Activated CD8-positive, alpha-beta T cell treated with anti-CD3 and anti-CD28 coated beads for 36 hours (primary cell): Measurements from ENCODE around the gene GEMIN5. TPM values are rescaled to one million over a fixed set of nuclear protein-coding genes. Genes with fewer than 3 reads are reported as not detected.
"Not testable (repeated sequence)": the region's sequence is repeated elsewhere in the genome, so short reads cannot be mapped to it uniquely, and the experiment has no call there.

Experiments used
- ATAC-seq: fragments of 200-7000 bp; cut with Tn5 transposase; one replicate; pipeline ENCODE4 v1.10.0; 2021; ENCODE audit warnings: mild to moderate bottlenecking, moderate library complexity
- CTCF ChIA-PET: fragments of 350-600 bp; sonication (Branson Sonifier 250); formaldehyde crosslinking; loops from one replicate; lab custom pipeline; 2021; ENCODE audit warnings: antibody characterized with exemption; lab: Charles Lee
- POLR2A ChIA-PET: fragments of 350-600 bp; sonication (Branson Sonifier 250); formaldehyde crosslinking; loops from one replicate; lab custom pipeline; 2021; ENCODE audit warnings: antibody characterized with exemption; lab: Charles Lee
- DNase-seq: peaks from one replicate; pipeline ENCODE4 v3.0.0-alpha.2; 2020
- H3K27ac Mint-ChIP-seq: one replicate; pipeline ENCODE4 v1.8.0; 2021; ENCODE audit warnings: mild to moderate bottlenecking, mixed read lengths
- H3K27me3 Mint-ChIP-seq: one replicate; pipeline ENCODE4 v1.8.0; 2021; ENCODE audit warnings: mixed read lengths
- H3K36me3 Mint-ChIP-seq: one replicate; pipeline ENCODE4 v1.8.0; 2021; ENCODE audit warnings: low read depth, mixed read lengths
- H3K4me1 Mint-ChIP-seq: one replicate; pipeline ENCODE4 v1.8.0; 2021; ENCODE audit warnings: low read depth, mixed read lengths
- H3K4me3 Mint-ChIP-seq: one replicate; pipeline ENCODE4 v1.8.0; 2021; ENCODE audit warnings: mild to moderate bottlenecking, moderate library complexity, mixed read lengths
- H3K9me3 Mint-ChIP-seq: one replicate; pipeline ENCODE4 v1.8.0; 2021; ENCODE audit warnings: mixed read lengths
- CTCF ChIP-seq: fragments of 200-600 bp; IDR thresholded peaks from one replicate; pipeline ENCODE4 v1.8.0; 2022; ENCODE audit warnings: antibody characterized with exemption, mild to moderate bottlenecking
- intact Hi-C: fragments of 100-400 bp; cut with micrococcal nuclease; formaldehyde crosslinking; loops from one replicate; pipeline ENCODE4 v1.10.0; 2022
- total RNA-seq, 2 experiments: library from RNA; stranded (reverse); gene quantifications; one replicate each; pipeline ENCODE4 v1.2.3, GENCODE V29; 2021

GEMIN5 gene, protein sequence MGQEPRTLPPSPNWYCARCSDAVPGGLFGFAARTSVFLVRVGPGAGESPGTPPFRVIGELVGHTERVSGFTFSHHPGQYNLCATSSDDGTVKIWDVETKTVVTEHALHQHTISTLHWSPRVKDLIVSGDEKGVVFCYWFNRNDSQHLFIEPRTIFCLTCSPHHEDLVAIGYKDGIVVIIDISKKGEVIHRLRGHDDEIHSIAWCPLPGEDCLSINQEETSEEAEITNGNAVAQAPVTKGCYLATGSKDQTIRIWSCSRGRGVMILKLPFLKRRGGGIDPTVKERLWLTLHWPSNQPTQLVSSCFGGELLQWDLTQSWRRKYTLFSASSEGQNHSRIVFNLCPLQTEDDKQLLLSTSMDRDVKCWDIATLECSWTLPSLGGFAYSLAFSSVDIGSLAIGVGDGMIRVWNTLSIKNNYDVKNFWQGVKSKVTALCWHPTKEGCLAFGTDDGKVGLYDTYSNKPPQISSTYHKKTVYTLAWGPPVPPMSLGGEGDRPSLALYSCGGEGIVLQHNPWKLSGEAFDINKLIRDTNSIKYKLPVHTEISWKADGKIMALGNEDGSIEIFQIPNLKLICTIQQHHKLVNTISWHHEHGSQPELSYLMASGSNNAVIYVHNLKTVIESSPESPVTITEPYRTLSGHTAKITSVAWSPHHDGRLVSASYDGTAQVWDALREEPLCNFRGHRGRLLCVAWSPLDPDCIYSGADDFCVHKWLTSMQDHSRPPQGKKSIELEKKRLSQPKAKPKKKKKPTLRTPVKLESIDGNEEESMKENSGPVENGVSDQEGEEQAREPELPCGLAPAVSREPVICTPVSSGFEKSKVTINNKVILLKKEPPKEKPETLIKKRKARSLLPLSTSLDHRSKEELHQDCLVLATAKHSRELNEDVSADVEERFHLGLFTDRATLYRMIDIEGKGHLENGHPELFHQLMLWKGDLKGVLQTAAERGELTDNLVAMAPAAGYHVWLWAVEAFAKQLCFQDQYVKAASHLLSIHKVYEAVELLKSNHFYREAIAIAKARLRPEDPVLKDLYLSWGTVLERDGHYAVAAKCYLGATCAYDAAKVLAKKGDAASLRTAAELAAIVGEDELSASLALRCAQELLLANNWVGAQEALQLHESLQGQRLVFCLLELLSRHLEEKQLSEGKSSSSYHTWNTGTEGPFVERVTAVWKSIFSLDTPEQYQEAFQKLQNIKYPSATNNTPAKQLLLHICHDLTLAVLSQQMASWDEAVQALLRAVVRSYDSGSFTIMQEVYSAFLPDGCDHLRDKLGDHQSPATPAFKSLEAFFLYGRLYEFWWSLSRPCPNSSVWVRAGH (N-terminal part only)
- total RNA-seq, result 10 to 100 TPM; 32.1 to 33.0 TPM

DNA sequence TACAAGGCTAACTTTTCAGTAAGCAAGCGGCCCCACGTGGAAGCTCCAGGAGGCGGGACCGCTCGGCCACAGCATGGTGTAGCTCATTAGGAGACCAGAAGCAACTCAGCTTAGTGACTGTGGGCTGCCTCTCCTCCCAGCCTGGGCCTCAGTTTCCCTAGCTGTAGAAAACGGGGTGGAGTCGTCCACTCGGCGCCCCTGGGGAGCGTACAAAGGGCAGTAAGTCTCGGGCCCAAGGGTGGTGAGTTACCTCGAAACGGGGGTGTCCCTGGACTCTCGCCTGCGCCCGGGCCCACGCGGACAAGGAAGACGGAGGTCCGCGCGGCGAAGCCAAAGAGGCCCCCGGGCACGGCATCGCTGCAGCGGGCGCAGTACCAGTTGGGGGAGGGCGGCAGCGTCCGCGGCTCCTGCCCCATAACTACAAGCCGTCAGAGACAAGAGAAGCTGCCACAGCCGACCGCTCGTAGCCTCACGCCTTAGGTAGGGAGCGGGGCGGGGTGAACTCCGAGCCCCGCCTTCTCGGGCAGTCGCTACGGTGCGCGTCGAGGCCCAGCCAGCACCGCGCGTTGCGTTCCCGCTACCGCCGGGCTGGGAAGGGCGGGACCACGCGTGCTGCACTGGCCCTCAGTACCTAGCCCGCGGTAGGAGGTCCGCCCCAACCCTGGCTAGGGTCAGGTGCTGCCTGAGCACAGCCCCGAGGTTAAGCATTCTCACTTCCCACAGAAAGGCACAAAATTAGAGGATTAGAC is at the start of gene GEMIN5:
GEMIN5 (minus strand) TSS at position 494 of the 749 bp plus-strand sequence; CDS start at position 416, 78 bp downstream.
- no peaks in the 10 kb centered on the region for H3K9me3 Mint-ChIP-seq
- POLR2A ChIA-PET, result interaction anchor here (0.7 to 1.2 kb wide), 7 partner anchors 11 to 899 kb away, joined by 3 to 5 read pairs (median 3); partner anchors contain the start of genes FAM114A2 and MFAP3
- ATAC-seq, result peak; percentile 95

GRCh38 chr5:154986151-154986550 is 48.1 kb upstream of the GEMIN5 start:
- intact Hi-C loops, result no loop called here
- peaks cover 4% of the 10 kb centered on the region for H3K27me3 Mint-ChIP-seq
- no peaks in the 10 kb centered on the region for H3K36me3 Mint-ChIP-seq
- no peaks in the 10 kb centered on the region for H3K9me3 Mint-ChIP-seq
- no peak for DNase-seq
- ATAC-seq, result no peak
- H3K4me1 Mint-ChIP-seq, result no peaks in the 10 kb centered on the region
- ChIA-PET POLR2A (no interaction called here), CTCF (no interaction called here)
- no peak overlapping the region for H3K4me3 Mint-ChIP-seq
- no peak for TF ChIP-seq CTCF
- no peak overlapping the region for H3K27ac Mint-ChIP-seq

More for the DNA sequence above, at the start of gene GEMIN5:
- Mint-ChIP-seq H3K4me3 (peak within 1 kb of the TSS; percentile 83), H3K27ac (peak within 1 kb of the TSS; percentile 80), H3K27me3 (no peaks in the 10 kb centered on the region), H3K4me1 (peaks cover 54% of the 10 kb centered on the region), H3K36me3 (peaks cover 21% of the 10 kb centered on the region)
- DNase-seq, result peak; percentile 85
- CTCF ChIA-PET, result interaction anchor here (0.6 kb wide), 1 partner anchor 8 kb away, joined by 3 read pairs; no protein-coding TSS in a partner anchor
- no peak for TF ChIP-seq CTCF
- intact Hi-C loops, result no loop called here

DNA sequence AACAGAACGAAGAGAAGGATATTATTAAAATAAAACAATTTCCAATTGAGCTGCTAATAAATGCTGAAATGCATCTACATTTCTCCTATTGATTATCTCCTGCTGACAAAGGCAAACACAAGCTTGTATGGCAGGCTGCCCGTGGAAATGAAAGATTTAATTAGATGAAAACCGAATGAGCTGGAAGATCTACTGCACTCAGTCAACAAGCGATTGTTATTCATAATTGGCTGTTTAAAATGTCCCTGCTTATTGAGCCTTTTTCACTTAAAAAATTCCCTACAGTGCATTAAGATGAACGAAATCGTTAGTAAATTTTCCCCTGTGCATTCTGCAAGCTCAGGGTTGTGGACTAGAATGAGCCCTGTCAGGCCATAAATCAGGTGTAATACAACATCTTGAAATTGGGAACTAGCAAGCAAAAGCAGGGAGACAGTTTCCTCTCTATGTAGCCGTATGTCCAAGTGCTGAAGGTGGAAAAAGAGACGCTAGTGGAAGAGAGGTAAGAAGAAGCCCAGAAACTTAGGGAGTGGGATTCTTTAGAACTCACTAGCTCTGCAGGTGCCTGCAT is 47.0 kb upstream of the GEMIN5 start:
- no peak for DNase-seq
- TF ChIP-seq CTCF, result no peak
- ChIA-PET CTCF (interaction anchor here (0.7 to 1.4 kb wide), 3 partner anchors 13 to 43 kb away, joined by 3 to 4 read pairs (median 4); no protein-coding TSS in a partner anchor), POLR2A (no interaction called here)
- no peak for ATAC-seq
- H3K4me3 Mint-ChIP-seq, result no peak overlapping the region
- no peak overlapping the region for H3K27ac Mint-ChIP-seq
- no peaks in the 10 kb centered on the region for H3K9me3 Mint-ChIP-seq
- no peaks in the 10 kb centered on the region for H3K4me1 Mint-ChIP-seq
- H3K36me3 Mint-ChIP-seq, result no peaks in the 10 kb centered on the region
- H3K27me3 Mint-ChIP-seq, result peaks cover 4% of the 10 kb centered on the region
- intact Hi-C loops, result no loop called here

GRCh38 chr5:154978294-154978693 is 40.3 kb upstream of the GEMIN5 start:
- H3K27me3 Mint-ChIP-seq, DNase-seq, intact Hi-C loops, CTCF ChIA-PET, H3K27ac Mint-ChIP-seq, POLR2A ChIA-PET, H3K4me1 Mint-ChIP-seq, ATAC-seq, H3K9me3 Mint-ChIP-seq, H3K4me3 Mint-ChIP-seq: not testable (repeated sequence)
- peaks cover 11% of the 10 kb centered on the region for H3K36me3 Mint-ChIP-seq
